AG04449 (cell line): Measurements from ENCODE around the gene LDOC1.
"Not testable (repeated sequence)": the region's sequence is repeated elsewhere in the genome, so short reads cannot be mapped to it uniquely, and the experiment has no call there.

Source experiments
- CTCF ChIA-PET: fragments of 350-600 bp; formaldehyde crosslinking; extraction: SDS; loops from one replicate; lab custom pipeline; 2021; ENCODE audit warnings: antibody characterized with exemption; lab: Yijun Ruan, JAX
- POLR2A ChIA-PET: fragments of 400-600, 350-600 bp; formaldehyde crosslinking; extraction: SDS; loops from one replicate; lab custom pipeline; 2020; ENCODE audit warnings: antibody characterized with exemption, inconsistent platforms; lab: Yijun Ruan, JAX
- DNase-seq: peaks from one replicate; pipeline ENCODE4 v3.0.0-alpha.2; 2010; ENCODE audit warnings: low read depth, low spot score
- H3K4me3 ChIP-seq: 2 replicates; pipeline ENCODE4 v1.5.1; 2011; ENCODE audit warnings: low read depth, mild to moderate bottlenecking, control low read depth, low read length
- CTCF ChIP-seq: IDR thresholded peaks from one replicate; pipeline ENCODE4 v1.5.1; 2011; ENCODE audit warnings: mild to moderate bottlenecking, moderate library complexity, low read length, control low read depth, inconsistent platforms; ENCODE audit not compliant: insufficient read depth; ENCODE audit errors: missing control alignments

Gene LDOC1

GRCh38 chrX:141185366-141185765, 8.4 kb upstream of the LDOC1 start:
- DNase-seq, result no peak
- ChIA-PET POLR2A (no interaction called here), CTCF (no interaction called here)
- no peak for TF ChIP-seq CTCF
- H3K4me3 ChIP-seq, result no peak overlapping the region

GRCh38 chrX:141183000-141183399, 6.1 kb upstream of the LDOC1 start:
- POLR2A ChIA-PET, result no interaction called here
- no peak overlapping the region for H3K4me3 ChIP-seq
- DNase-seq, result no peak
- CTCF ChIA-PET, result no interaction called here
- TF ChIP-seq CTCF, result no peak

GRCh38 chrX:141180851-141181250, 3.9 kb upstream of the LDOC1 start:
- no peak overlapping the region for H3K4me3 ChIP-seq
- ChIA-PET POLR2A (no interaction called here), CTCF (no interaction called here)
- DNase-seq, result no peak
- no peak for TF ChIP-seq CTCF

- no peak for DNase-seq
- peak overlapping the region; percentile 77 for H3K4me3 ChIP-seq
- POLR2A ChIA-PET, result no interaction called here
- CTCF ChIA-PET, result no interaction called here
- no peak for TF ChIP-seq CTCF
Observed at GRCh38 chrX:141175786-141176185, 1.1 kb downstream of the LDOC1 start.

GRCh38 chrX:141164406-141164805, 12.5 kb downstream of the LDOC1 start:
- CTCF ChIA-PET, result no interaction called here

GRCh38 chrX:141158084-141158483, 18.8 kb downstream of the LDOC1 start:
- TF ChIP-seq CTCF, result no peak
- DNase-seq, result no peak
- CTCF ChIA-PET, result no interaction called here
- POLR2A ChIA-PET, result no interaction called here
- no peak overlapping the region for H3K4me3 ChIP-seq

More at GRCh38 chrX:141164406-141164805, 12.5 kb downstream of the LDOC1 start:
- DNase-seq, result no peak
- no peak for TF ChIP-seq CTCF
- H3K4me3 ChIP-seq, result no peak overlapping the region
- POLR2A ChIA-PET, result no interaction called here

GRCh38 chrX:141155231-141155630, 21.7 kb downstream of the LDOC1 start:
- POLR2A ChIA-PET, DNase-seq, H3K4me3 ChIP-seq, CTCF ChIA-PET: not testable (repeated sequence)
